ENCODE data around the gene LPAR5.

Gene LPAR5

GRCh38 chr12:6635856-6636531 is at the start of gene LPAR5:
TSS of gene LPAR5 (minus strand) at chr12:6635959. CDS start at chr12:6621248, 14,711 bp downstream.
- peak; percentile 75 for DNase-seq

- no peak for DNase-seq
Observed at GRCh38 chr12:6684609-6685008, 48.9 kb upstream of the LPAR5 start.

GRCh38 chr12:6676962-6677361 is 41.2 kb upstream of the LPAR5 start:
- DNase-seq, result no peak

GRCh38 chr12:6672143-6672542 is 36.4 kb upstream of the LPAR5 start:
- no peak for DNase-seq

- DNase-seq, result no peak
Observed at GRCh38 chr12:6667559-6668210, 31.9 kb upstream of the LPAR5 start.

- DNase-seq, result no peak
Observed at GRCh38 chr12:6666211-6666610, 30.5 kb upstream of the LPAR5 start.

- DNase-seq, result no peak
Observed at GRCh38 chr12:6664902-6665301, 29.1 kb upstream of the LPAR5 start.

GRCh38 chr12:6662906-6663742 is 27.4 kb upstream of the LPAR5 start, which contains the start of gene ING4:
TSS of gene ING4 (minus strand) at chr12:6663119. CDS start at chr12:6663101, 18 bp downstream.
- DNase-seq, result peak; percentile 92

- no peak for DNase-seq
Observed at GRCh38 chr12:6662602-6662905, 26.8 kb upstream of the LPAR5 start.

- DNase-seq, result no peak
Observed at GRCh38 chr12:6653987-6654386, 18.2 kb upstream of the LPAR5 start.

GRCh38 chr12:6653342-6653741 is 17.6 kb upstream of the LPAR5 start:
- DNase-seq, result no peak

GRCh38 chr12:6652391-6652790 is 16.6 kb upstream of the LPAR5 start:
- DNase-seq, result no peak

- DNase-seq, result no peak
Observed at GRCh38 chr12:6650832-6651231, 15.1 kb upstream of the LPAR5 start.

GRCh38 chr12:6647083-6647604 is 11.4 kb upstream of the LPAR5 start, which contains the start of gene ACRBP:
TSS of gene ACRBP (minus strand) at chr12:6647432. CDS start at chr12:6647366, 66 bp downstream.
- DNase-seq, result peak; percentile 69

GRCh38 chr12:6646276-6647082 is 10.7 kb upstream of the LPAR5 start:
- DNase-seq, result no peak

GRCh38 chr12:6644903-6645302 is 9.1 kb upstream of the LPAR5 start:
- DNase-seq, result no peak

- DNase-seq, result no peak
Observed at GRCh38 chr12:6644257-6644596, 8.5 kb upstream of the LPAR5 start.

GRCh38 chr12:6643569-6644256 is 8.0 kb upstream of the LPAR5 start:
- DNase-seq, result no peak

- no peak for DNase-seq
Observed at GRCh38 chr12:6641131-6641530, 5.4 kb upstream of the LPAR5 start.

GRCh38 chr12:6640497-6640896 is 4.7 kb upstream of the LPAR5 start:
- DNase-seq, result no peak

GRCh38 chr12:6639151-6639801 is 3.5 kb upstream of the LPAR5 start:
- DNase-seq, result no peak

GRCh38 chr12:6638305-6638704 is 2.5 kb upstream of the LPAR5 start:
- no peak for DNase-seq

Measured in activated CD8-positive, alpha-beta memory T cell treated with anti-CD3 and anti-CD28 coated beads for 24 hours (primary cell).